HepG2 (cell line): ENCODE data around the gene KRTAP1-1. TPM values are rescaled to one million over a fixed set of nuclear protein-coding genes. Genes with fewer than 3 reads are reported as not detected.

Source experiments
- NR2F2 ChIP-seq: IDR thresholded peaks from 2 replicates; pipeline ENCODE4 v1.6.1; 2012; ENCODE audit warnings: low read depth, inconsistent platforms, borderline replicate concordance
- POGK ChIP-seq: sonication (generic); formaldehyde crosslinking; conservative IDR thresholded peaks from 2 replicates; pipeline ENCODE4 v1.8.0; 2022; ENCODE audit warnings: mild to moderate bottlenecking, moderate library complexity, missing genetic modification reagents
- PREB ChIP-seq: sonication (generic); formaldehyde crosslinking; IDR thresholded peaks from 2 replicates; pipeline ENCODE4 v1.4.0; 2020; ENCODE audit warnings: missing genetic modification reagents
- SATB2 ChIP-seq: sonication (generic); formaldehyde crosslinking; IDR thresholded peaks from 2 replicates; pipeline ENCODE4 v1.5.0; 2020; ENCODE audit warnings: missing genetic modification reagents
- SIX1 ChIP-seq: sonication (generic); formaldehyde crosslinking; IDR thresholded peaks from 2 replicates; pipeline ENCODE4 v1.4.0; 2020; ENCODE audit warnings: missing genetic modification reagents, borderline replicate concordance
- TEAD2 ChIP-seq: sonication (generic); formaldehyde crosslinking; IDR thresholded peaks from 2 replicates; pipeline ENCODE4 v1.9.0; 2021; ENCODE audit warnings: missing genetic modification reagents
- TOE1 ChIP-seq: sonication (generic); formaldehyde crosslinking; IDR thresholded peaks from 2 replicates; pipeline ENCODE4 v1.4.0; 2020; ENCODE audit warnings: mild to moderate bottlenecking, missing genetic modification reagents
- TSC22D2 ChIP-seq: sonication (generic); formaldehyde crosslinking; IDR thresholded peaks from 2 replicates; pipeline ENCODE4 v1.5.1; 2020; ENCODE audit warnings: missing genetic modification reagents, mild to moderate bottlenecking, borderline replicate concordance
- ZBTB2 ChIP-seq: sonication (generic); formaldehyde crosslinking; IDR thresholded peaks from 2 replicates; pipeline ENCODE4 v1.8.0; 2022; ENCODE audit warnings: low read depth, missing genetic modification reagents
- ZNF10 ChIP-seq: sonication (generic); formaldehyde crosslinking; IDR thresholded peaks from 2 replicates; pipeline ENCODE4 v1.4.0; 2020; ENCODE audit warnings: mild to moderate bottlenecking, low read depth, missing genetic modification reagents, borderline replicate concordance
- ZNF136 ChIP-seq: sonication (generic); formaldehyde crosslinking; IDR thresholded peaks from 2 replicates; pipeline ENCODE4 v1.8.1; 2022; ENCODE audit warnings: low read depth, mild to moderate bottlenecking, moderate library complexity, missing genetic modification reagents
- ZNF318 ChIP-seq: sonication (generic); formaldehyde crosslinking; IDR thresholded peaks from 2 replicates; pipeline ENCODE4 v1.4.0; 2020; ENCODE audit warnings: mild to moderate bottlenecking, missing genetic modification reagents
- ZNF326 ChIP-seq: sonication (generic); formaldehyde crosslinking; IDR thresholded peaks from 2 replicates; pipeline ENCODE4 v1.4.0; 2020; ENCODE audit warnings: missing genetic modification reagents, borderline replicate concordance
- ZNF597 ChIP-seq: sonication (generic); formaldehyde crosslinking; IDR thresholded peaks from 2 replicates; pipeline ENCODE4 v1.5.0; 2020; ENCODE audit warnings: missing genetic modification reagents
- polyA plus RNA-seq, 8 experiments: library from polyadenylated mRNA; depleted of rRNA in 3 of 8; stranded (reverse) in 7 of 8; unstranded in 1 of 8; fragments of >200 nt; fragmentation: Illumina TruSeq in 4 of 8; extraction: Trizol in 4 of 8; gene quantifications; 2 replicates each; pipeline versions ENCODE4 v1.2.1 to v1.2.3, GENCODE V29; 2011 to 2016; ENCODE audit warnings: low read depth in 4 of 8, missing spikeins in 1 of 8, mixed read lengths in 1 of 8; ENCODE audit not compliant: insufficient read depth in 1 of 8
- total RNA-seq, 5 experiments: library from RNA; depleted of rRNA; stranded (reverse); fragments of >200 nt; fragmentation: Illumina TruSeq; extraction: Trizol; gene quantifications; 2 replicates each; pipeline ENCODE4 v1.2.3, GENCODE V29; 2016; ENCODE audit warnings: low read depth in 1 of 5

The KRTAP1-1 gene
- total and polyA plus RNA-seq, 2 of the 13 experiments (the other 11 are each of a cell fraction or from before 2014, with no cell fraction given), result not detected

- no peak for TF ChIP-seq ZBTB2
- TF ChIP-seq ZNF326 (CRISPR knock-in tag), result no peak
- no peak for TF ChIP-seq POGK (CRISPR knock-in tag)
- TF ChIP-seq SIX1 (CRISPR knock-in tag), result peak; percentile 82; the same call in 1 of the 2 replicates
- peak; percentile 95 for TF ChIP-seq SATB2 (CRISPR knock-in tag)
- no peak for TF ChIP-seq TEAD2 (CRISPR knock-in tag)
- TF ChIP-seq ZNF136 (CRISPR knock-in tag), result no peak
- no peak for TF ChIP-seq TSC22D2
- no peak for TF ChIP-seq ZNF318 (CRISPR knock-in tag)
- TF ChIP-seq ZNF10 (CRISPR knock-in tag), result no peak
- peak; percentile 70; the same call in 1 of the 2 replicates for TF ChIP-seq NR2F2
- no peak for TF ChIP-seq PREB (CRISPR knock-in tag)
- TF ChIP-seq ZNF597 (CRISPR knock-in tag), result no peak
- TF ChIP-seq TOE1, result no peak
These were observed 31.9 kb downstream of the KRTAP1-1 start (continued) for GRCh38 chr17:41009301-41009760.
